Colon (tissue), 2 donors: ENCODE measurements around the gene HOXD8.

Experiments used
- FAIRE-seq: peaks from 2 replicates; lab custom pipeline; 2012; peaks lifted over from hg19 to GRCh38; lab: Jason Lieb, UNC
- donor health status: control.
- donor health status: control.

The HOXD8 gene

DNA sequence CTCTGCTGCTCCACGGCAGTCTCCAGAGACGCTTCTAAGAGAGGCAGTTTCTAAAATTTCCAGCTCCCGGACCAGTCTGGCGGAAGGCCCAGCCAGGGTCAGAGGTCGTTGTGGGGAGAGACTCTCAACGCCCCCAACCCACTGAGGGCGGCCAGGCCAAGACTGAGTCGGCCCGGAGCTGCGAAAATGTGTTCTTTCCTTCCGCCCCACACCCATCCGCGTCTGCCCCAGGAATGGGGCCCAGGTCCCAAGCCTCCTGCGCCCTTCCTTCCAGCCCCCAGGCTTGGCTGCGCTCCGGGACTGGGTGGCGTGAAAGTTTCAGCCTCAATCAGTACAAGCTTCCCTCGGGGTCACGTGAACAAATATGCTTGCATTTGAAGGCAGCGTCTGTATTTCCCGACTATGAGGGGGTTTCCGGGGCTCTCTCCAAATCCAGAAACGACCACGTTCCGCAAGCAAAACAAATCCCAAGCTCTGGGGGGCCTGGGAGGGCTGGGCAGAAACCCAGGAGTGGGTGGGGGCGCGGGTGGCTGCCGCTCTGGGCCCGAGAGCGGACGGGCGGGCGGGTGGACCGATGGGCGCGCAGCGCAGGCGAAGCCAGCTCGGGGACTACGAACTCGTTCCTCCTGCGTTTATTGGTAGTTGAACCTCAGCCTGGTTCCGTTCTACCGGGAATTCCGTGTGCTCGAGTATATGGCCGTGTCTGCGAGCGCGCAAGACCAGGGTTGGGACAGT lies 30.9 kb downstream of the HOXD8 start:
- no peak for FAIRE-seq

DNA sequence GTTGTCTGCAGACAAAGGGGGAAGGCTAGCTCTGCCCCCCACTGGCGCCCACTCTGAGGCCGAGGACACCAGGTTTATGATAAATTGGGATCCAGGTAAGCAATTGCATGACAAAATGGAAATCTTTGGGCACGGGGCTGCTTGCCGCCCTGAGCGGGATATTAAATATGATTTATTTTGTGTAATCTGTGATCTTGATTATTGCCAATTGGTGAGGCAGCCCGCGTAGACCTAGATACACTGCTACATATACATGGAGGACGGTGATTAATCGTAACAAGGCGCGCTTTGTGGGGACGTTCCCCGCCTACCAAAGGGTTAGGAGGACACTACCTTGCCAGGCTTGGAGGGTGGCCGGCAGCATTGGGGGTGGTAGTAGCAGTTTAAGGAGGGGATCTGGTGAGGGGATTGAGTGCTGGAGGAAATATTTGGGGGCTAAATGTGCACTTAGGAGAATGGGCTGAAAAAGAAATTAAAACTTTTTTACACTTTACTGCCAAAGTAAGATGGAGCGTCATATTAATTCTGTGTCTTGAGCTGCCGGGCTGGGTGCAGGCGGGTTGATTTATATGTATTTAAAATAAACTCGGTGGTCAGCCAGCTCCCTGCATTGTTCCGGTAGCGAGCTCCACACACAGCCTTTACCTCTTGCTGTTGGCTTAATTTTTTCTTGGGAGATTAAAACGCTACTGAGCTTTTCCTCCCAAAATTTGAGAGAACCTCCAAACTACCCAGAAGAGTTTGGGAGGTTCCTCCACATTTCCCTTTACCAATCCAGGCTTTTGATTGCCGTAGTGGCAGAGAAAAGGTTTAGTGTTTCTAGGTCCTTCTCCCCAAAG lies 31.7 kb downstream of the HOXD8 start:
- FAIRE-seq: no peak

DNA sequence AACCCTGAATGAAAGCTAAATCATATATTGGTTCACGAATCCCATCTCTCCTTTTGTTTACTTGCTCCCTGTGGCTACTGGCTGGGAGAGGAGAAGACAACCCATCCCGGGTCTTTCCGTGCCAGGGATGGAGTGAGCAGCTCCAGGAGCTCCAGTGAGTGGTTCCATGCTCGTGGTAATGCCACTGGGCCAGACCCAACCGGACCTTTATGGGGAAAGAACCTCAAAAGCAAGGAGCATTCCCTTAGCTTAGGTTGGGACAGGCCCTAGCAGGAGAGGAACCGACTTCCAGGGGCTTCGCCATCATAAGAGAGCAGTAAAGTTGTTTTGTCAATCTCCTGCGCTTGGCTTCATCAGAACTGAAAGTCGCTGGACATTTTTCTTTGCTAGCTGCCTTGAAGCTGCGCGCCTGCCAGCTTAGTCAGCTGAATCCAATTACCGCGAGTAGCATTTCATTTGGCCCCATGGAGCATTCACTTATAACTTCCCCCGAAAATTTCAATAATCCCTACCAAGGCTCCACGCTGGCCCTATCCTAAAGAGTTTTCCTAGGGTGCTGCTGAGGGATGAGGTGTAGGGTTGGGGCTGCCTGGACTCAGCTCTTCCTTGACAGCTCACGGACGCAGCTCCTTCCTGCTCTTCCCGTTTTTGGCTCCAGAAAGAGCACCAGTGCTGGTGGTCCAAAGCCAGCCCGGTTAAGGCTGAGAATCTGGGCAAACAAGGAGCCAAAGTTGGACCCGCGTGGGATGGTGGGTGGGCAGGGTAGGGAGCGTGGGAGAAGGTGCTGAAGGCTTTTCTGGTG lies 32.5 kb downstream of the HOXD8 start:
- no peak for FAIRE-seq

DNA sequence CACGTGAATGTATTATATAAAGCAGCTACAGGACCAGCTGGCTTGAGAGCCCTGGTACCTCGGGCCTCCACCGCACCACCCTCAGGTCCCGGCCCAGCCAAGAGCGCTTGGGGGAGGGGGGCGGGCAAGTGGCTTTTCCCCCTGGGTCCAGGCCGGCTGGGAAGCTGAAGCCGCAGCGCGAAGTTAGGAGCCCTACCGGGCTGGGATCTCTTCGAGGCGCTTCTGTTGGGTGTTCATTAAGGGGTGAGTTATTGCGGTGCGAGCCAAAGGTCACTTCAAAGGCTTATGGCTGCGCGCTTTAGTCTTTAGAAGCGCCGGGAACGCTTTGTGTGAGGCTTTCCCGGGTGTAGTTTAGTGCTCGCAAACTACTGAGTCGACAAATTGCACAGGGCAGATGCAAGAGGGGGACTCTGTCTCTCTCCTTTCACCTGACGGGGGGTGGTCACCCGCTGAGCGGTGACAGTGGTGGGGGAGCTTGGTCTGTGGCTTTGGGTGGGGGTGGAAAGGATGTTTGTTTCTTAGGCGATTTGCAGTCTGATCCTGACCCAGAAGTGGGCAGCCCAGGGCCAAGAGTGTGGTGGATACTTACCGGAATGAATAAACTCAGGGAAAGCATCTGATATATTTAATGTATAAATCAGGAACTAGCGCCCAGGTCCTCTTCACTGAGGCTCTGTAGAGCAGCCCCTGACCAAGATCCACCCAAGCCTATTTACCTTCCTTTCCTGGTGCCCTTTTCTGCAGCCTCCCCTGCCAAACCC lies 33.6 kb downstream of the HOXD8 start:
- no peak for FAIRE-seq

DNA sequence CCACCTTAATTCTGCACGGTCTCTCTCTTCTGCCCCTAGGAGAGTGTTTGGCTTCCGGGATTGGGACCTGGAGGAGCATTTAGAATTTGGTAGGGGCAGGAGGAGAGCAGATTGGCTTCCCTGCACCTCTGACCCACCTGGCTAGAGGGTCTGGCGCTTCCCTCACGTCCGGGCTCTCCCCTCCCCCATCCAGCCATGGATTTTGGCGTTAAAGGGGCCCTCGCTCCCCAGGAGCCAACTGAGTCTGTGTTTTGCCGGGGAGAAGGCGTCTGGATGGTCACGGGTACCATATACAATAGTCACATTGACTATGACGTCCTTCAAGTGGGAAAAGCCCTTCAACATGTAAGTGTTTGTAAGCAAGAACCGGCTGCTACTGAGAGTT lies 34.2 kb downstream of the HOXD8 start:
- no peak for FAIRE-seq

DNA sequence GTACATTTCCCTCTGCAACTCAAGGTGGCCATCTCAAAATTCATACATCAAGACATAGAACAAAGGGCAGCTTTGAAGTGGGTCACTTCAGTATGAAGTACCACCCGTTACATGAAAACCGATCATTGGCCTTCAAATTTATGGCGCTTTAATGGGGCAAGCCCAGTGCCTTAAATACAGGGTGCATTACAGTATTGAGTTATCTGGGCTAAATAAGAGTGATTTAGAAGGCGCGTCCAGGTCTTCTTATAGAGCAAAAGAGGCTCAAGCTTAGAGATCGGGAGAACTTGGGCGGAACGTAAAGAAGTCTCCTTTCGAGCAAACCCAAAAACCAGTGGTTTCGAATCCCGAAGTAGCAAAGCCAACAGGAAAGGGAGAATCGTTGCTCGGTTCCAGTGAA lies 34.7 kb downstream of the HOXD8 start:
- FAIRE-seq: no peak

DNA sequence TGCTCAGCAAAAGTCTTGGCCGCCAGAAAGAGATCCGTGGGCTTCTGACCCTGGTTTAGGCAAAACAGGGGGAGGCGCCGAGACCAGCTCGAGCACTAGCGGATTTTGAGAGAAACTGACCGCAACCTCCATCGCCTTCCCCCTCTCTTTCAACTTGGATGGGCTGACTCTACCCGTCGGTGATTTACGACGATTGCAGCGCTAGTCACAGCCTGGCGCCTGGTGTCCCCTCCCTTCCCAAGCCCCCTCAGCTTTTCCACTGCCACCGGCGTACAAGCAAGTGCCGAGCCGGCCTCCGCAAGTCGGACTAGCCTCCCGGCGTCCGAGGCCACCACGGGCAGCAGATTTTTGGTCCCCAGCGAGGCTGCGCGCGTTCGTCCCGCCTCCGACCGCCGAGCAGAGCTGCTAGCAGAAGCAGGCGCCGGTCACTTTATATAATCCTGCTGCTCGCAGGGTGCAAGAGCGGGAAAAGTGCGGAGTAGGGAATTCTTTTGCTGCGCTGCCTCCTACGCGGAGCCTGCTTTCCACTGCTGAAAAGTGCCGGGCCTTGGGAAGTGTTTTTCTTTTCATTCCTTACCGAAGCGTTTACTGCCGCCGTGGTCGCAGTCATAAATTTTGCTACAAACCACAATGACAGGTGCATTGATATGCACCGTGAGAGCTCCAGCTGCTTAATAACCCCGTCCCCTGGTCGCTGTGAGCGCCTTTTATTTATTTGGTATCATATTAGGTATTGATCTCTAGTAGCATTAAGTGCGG lies 35.3 kb downstream of the HOXD8 start:
- no peak for FAIRE-seq

DNA sequence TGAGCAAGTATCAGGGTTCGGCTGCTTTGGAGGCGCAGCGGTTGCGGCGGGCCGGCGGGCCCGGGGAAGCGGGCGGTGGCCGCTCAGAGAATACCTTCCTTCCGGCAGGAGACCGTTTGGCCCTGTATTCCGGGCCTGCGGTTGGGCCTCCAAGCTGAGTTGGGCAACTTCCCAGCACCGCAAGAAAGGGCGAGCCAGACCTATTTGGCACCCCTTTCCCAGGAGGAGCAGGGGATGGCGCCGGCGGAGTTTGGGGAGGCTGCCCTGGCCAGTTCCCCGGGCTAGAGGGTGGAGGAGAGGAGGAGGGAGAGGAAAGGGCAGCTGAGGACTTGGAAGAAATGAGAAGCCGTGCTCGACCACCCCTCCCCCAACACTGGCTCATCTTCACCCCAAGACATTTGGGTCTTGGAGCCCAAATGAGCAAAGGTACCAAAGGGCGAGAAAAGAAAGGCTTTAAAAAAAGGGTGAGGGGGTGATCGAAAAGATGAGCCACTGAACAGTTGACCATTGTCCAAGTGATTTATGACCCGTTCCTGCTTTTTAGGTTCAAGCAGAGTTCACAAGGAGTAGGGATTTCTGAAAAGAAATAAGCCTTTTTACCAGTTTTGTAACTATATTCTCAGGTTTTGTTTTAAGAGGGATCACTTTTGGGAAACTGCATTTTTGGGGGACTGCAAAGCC lies 36.0 kb downstream of the HOXD8 start:
- no peak for FAIRE-seq

DNA sequence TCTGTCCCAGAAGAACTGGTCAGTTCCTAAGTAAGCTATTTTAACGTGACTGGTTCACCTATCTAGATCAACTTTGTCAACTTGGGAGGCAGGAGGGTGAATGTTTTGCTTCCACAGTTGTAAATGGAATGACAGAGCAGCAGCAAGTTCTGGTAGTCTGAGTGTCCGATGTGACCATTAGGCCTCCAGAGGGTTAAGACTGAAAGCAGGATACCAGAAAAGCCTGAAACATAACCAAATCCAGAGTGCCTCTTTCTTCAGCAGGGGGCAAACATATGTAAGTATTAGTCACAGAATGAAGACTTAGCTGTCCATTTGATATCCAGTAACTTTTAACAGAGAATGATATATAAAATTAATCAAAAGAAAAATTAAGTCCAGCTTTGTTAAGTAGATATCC lies 36.8 kb downstream of the HOXD8 start:
- no peak for FAIRE-seq

DNA sequence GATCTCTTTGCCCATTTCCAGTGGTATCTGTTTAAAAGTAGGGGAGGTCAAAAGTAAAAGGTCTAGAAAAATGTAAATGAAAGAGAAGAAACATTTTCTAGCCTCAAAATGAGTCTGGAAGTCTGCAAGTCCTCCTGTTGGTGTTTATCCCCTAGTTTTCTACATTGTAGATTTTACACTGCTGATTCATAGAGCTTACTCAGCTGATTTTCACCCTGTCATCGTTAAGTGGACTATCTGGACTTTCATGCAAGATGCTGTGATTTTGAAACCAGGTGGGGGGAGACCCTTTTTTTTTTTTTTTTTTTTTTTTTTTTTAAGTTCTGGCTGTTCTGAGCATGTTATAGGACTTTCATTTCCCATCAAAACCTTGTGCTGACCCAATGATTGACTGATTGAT lies 37.9 kb downstream of the HOXD8 start:
- no peak for FAIRE-seq

DNA sequence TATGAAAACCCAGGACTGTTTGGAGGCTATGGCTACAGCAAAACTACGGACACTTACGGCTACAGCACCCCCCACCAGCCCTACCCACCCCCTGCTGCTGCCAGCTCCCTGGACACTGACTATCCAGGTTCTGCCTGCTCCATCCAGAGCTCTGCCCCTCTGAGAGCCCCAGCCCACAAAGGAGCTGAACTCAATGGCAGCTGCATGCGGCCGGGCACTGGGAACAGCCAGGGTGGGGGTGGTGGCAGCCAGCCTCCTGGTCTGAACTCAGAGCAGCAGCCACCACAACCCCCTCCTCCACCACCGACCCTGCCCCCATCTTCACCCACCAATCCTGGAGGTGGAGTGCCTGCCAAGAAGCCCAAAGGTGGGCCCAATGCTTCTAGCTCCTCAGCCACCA lies 39.7 kb downstream of the HOXD8 start:
- FAIRE-seq: no peak

DNA sequence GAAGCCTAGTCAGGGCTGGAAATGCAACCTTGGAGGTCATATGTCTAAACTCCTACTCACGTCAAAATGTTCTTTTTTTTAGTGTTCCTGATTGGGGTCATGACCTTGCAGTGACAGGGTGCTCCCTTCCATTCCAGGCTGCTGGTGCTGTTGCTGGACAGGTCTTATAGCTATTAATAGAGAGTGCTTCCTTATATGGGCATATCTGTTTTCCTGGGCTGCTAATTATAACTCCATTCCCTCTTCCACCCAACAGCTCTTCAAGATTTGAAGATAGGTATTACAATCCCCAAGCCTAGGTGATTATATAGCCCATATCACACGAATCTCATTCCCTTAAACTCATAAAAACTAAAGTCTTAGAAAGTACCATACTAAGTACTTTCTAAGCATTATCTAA lies 40.2 kb downstream of the HOXD8 start:
- FAIRE-seq: no peak

DNA sequence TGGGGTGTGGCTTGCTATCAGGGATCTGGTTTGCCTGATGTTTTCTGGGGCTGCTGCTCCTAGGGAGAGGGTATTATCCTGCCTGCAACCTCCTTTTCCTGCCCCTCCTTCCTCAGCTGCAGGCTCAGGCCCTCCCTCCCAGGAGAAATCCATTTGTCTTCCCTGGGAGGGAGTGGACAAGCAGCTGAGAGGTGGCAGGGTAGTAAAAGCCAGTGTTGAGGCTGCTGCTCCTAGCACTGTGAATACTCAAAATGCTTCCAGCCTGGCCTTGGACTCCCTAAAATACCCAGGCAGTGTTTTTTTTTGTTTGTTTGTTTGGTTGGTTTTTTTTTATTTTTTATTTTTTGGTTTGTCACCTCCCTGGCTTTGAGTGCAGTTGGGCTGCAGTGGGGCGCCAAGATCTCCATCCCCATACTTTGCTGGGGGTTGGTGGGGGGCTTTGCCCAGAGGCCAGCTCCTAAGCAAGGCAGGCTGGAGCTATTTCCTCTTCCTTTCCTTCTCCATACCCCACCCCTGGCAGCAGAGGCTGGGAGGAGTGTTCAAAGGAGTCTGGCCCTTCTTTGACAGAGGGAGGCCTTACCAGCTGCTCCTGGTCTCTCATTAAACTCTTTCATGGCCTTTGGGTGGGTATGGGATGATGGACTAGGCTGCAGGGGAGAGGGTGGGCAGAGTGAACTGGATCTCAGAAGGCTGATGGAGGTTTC lies 41.2 kb downstream of the HOXD8 start:
- no peak for FAIRE-seq

DNA sequence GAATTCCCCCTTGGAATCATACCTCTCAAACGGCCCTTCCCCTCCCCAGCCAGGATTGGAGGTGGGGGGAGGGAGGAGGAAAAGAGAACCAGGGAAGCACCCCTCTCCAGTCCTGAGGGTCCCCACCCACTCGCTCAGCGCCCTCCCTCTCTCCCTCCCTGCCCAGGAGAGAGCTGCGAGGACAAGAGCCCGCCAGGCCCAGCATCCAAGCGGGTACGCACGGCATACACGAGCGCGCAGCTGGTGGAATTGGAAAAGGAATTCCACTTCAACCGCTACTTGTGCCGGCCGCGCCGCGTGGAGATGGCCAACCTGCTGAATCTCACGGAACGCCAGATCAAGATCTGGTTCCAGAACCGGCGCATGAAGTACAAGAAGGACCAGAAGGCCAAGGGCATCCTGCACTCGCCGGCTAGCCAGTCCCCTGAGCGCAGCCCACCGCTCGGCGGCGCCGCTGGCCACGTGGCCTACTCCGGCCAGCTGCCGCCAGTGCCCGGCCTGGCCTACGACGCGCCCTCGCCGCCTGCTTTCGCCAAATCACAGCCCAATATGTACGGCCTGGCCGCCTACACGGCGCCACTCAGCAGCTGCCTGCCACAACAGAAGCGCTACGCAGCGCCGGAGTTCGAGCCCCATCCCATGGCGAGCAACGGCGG lies 42.0 kb downstream of the HOXD8 start:
- no peak for FAIRE-seq

DNA sequence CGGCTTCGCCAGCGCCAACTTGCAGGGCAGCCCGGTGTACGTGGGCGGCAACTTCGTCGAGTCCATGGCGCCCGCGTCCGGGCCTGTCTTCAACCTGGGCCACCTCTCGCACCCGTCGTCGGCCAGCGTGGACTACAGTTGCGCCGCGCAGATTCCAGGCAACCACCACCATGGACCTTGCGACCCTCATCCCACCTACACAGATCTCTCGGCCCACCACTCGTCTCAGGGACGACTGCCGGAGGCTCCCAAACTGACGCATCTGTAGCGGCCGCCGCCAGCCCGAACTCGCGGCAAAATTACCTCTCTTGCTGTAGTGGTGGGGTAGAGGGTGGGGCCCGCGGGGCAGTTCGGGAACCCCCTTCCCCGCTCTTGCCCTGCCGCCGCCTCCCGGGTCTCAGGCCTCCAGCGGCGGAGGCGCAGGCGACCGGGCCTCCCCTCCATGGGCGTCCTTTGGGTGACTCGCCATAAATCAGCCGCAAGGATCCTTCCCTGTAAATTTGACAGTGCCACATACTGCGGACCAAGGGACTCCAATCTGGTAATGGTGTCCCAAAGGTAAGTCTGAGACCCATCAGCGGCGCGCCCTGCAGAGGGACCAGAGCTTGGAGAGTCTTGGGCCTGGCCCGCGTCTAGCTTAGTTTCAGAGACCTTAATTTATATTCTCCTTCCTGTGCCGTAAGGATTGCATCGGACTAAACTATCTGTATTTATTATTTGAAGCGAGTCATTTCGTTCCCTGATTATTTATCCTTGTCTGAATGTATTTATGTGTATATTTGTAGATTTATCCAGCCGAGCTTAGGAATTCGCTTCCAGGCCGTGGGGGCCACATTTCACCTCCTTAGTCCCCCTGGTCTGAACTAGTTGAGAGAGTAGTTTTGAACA lies 42.7 kb downstream of the HOXD8 start:
- no peak for FAIRE-seq

DNA sequence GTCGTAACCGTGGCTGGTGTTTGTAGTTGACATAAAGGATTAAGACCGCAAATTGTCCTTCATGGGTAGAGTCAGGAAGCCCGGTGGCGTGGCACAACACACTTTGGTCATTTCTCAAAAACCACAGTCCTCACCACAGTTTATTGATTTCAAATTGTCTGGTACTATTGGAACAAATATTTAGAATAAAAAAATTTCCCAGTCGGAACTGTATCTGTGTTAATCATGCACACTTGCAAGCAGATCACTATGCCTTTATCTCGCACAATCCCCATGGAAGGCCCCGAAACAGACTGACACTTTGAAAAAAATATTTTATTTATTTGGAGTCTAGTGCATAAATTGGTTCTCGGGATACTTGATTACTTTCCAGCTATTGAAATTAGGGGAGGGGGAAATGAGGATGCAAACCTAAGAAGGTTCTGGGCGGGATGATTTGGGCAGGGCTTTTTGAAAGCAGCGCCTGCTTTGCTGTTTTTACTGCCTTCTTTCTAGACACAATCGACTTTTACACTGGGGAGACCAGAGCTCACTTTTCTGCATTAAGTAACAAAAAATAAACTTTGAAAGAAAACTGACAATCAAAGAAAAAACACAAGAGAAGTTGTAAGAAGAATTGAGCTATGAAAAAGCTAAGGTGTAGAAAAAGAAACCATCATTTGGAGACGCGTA lies 43.5 kb downstream of the HOXD8 start:
- FAIRE-seq: no peak

DNA sequence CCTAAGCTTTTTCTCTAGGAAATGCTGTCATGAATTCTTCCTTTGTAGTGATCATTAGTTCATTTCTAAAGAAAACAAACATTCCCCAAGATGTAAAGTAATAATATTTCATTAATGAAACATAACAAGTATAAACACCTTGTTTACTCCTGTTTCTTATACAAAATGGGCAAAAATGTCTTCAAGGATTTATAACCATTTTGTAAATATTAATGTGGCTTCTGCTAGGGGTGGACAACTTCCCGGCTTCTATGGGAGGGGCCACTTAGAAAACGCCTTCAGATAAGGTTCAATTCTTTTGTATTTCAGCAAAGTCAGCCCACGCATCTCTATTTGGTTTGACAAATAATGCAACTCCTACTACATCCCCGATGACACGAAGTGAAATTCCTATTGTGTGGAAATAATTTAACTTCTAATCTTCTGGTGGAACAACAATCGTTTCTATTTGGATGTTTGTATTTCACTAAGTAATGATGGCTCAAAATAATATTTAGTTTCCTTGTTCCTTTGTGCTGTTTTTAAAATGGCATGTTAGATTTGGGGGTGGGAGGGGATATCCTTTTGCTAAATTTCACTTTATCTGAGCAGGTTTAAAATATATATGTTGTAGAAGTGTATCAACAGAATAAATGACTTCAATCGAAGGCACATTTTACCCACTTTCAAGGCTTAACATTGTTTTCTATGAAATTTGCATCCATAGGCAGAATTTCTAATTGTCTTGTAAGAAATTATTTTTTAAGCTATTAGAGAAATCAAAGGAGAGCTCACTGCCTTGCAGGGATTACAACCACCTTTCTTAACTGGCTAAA lies 44.3 kb downstream of the HOXD8 start:
- no peak for FAIRE-seq
